ENCODE data around the gene GNAL.
A peak's percentile ranks its signal among the peaks of the same experiment; 100 is the strongest.
"Not testable (repeated sequence)": the region's sequence is repeated elsewhere in the genome, so short reads cannot be mapped to it uniquely, and the experiment has no call there.

GNAL gene

DNA sequence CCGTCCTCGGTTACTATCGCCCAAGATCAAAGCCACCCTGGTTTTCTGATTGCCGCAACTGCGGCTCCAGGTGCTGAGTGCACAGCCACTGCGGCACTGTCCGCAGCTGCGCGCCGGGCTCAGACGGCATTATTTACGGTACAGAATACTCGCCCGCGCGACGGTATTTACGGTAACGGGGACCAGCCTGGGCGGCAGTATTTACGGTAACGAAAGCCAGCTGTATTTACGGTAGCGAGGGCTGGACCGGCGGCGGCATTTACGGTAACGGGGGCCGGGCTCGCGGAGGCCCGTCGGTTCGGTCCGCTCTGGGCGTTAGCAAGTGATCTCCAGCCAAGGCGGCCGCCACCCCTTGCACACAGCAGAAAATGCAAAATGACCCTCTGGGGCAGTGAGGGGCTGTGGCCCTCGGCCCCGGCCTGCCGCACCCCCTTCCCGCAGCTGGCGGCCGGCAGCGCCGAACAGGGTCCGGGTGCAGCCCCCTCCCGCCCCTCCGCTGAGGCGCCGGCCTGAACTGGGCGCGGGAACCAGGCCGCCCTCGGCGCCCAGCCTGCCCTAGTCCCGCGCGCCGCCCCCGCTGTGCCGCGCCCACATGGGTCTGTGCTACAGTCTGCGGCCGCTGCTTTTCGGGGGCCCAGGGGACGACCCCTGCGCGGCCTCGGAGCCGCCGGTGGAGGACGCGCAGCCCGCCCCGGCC lies at the start of gene GNAL:
Gene GNAL, plus strand, starts transcription at position 293 of the 697 bp plus-strand sequence. Its CDS starts 300 bp downstream, at position 593.
- peak; percentile 82 for DNase-seq (ENCODE audit: low spot score)

DNA sequence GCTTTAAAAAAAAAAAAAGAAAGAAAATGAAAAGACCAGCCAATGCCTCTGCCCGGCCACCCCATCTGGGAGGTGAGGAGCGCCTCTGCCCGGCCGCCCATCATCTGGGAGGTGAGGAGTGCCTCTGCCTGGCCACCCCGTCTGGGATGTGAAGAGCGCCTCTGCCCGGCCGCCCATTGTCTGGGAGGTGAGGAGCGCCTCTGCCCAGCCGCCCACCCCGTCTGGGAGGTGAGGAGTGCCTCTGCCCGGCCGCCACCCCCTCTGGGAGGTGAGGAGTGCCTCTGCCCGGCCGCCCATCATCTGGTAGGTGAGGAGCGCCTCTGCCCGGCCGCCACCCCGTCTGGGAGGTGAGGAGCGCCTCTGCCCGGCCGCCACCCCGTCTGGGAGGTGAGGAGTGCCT lies 41.8 kb upstream of the GNAL start:
- DNase-seq (ENCODE audit: low spot score) = not testable (repeated sequence)

DNA sequence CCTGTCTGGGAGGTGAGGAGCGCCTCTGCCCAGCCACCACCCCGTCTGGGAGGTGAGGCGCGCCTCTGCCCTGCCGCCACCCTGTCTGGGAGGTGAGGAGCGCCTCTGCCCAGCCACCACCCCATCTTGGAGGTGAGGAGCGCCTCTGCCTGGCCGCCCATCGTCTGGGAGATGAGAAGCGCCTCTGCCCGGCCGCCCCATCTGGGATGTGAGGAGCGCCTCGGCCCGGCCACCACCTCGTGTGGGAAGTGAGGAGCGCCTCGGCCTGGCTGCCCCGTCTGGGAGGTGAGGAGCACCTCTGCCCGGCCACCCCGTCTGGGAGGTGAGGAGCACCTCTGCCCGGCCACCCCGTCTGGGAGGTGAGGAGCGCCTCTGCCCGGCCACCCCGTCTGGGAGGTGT lies 41.3 kb upstream of the GNAL start:
- DNase-seq (ENCODE audit: low spot score) = not testable (repeated sequence)

DNA sequence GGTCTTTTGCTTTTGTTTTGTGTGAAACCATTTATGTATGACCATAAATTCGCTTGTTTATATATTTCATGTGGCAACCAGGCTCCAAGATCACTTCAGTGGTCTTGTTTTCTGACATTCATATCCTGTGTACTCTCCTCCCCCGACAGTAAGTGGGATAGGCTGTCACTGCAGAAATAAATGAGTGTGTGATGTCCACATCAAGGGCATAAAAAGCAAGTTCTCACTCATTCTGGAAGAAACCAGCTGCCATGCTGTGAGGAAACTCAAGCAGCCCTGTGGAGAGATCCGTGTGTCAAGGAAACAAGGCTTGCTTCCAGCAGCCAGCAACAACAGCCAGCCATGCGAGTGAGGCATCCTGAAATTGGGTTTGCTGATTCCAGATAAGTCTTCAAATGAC lies 39.2 kb upstream of the GNAL start:
- DNase-seq (ENCODE audit: low spot score) = no peak

DNA sequence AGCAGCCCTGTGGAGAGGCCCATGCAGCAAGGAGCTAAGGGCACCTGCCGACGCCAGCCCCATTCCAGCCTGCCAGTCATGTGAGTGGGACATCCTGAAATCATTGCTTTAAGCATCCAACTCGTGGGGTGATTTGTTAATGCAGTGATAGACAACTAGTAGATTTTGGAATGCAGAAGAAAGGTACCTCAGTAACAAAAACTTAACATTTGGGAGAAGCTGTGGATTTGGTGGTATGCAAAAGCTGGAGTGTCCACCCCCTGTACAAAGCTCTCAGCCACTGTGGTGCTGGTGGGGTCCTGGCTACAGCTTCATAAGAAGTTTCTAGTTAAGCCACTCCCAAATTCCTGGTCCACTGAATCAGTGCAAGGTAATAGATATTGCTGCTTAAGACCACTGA lies 37.2 kb upstream of the GNAL start:
- no peak for DNase-seq (ENCODE audit: low spot score)

DNA sequence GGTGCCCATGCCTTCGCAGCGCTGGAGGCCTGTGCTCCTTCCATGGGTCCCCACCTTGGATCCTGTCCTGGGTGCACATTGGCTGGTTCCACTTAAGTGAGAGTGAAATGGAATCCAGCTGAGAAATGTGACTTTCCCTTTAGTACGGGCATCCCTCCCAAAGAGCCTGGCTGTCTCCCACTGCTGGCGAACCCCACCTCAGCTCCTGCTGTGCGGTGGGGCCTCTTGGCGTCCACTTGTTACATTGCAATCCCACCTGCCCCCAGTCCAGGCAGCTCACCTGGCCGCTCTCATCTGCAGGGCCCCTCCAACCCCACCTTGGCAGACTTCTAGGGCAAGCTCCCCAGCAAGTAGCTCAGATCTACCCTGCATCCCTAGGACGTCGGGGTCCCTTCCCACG lies 35.5 kb upstream of the GNAL start:
- no peak for DNase-seq (ENCODE audit: low spot score)

- peak; percentile 88 for DNase-seq (ENCODE audit: low spot score)
Measured at GRCh38 chr18:11654736-11655605, 34.1 kb upstream of the GNAL start.

DNA sequence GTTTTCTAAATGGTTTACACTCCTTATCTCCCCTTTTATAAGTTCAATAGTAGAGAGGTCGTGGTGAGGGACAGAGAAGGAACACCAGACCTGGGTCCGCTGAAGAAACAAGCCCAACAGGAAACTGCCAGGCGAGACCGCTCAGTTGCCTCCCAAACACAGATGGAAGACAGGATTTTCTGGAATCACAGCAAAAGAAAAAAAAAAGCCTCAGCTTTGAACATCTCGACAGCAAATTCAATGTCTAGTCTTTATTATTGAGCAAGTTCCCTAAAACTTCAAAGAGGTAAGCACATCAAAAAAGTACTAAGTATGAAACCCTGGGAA lies 33.5 kb upstream of the GNAL start:
- DNase-seq (ENCODE audit: low spot score) = no peak

- no peak for DNase-seq (ENCODE audit: low spot score)
Measured at GRCh38 chr18:11657152-11657551, 31.9 kb upstream of the GNAL start.

DNA sequence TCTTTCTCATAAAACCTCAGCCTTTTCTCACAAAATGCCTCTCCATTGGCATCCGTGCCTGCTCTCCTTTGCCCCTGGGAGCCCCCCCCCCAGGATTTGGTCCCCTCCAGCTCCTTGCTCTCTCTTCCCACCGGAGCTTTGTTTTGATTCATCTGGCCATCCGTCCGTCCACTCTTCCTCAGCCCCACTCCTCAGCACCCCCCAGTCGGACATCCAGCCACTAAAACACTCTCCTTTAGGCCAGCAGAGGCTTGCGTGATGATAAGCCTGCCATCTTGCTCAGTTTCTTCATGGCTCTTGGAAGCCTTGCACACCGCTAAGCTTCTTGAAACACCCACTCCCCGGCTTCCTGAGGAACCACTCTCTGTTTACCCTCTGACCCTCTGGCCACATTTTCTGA lies 31.5 kb upstream of the GNAL start:
- no peak for DNase-seq (ENCODE audit: low spot score)

GRCh38 chr18:11658019-11658418 lies 31.0 kb upstream of the GNAL start:
- DNase-seq (ENCODE audit: low spot score) = no peak

DNA sequence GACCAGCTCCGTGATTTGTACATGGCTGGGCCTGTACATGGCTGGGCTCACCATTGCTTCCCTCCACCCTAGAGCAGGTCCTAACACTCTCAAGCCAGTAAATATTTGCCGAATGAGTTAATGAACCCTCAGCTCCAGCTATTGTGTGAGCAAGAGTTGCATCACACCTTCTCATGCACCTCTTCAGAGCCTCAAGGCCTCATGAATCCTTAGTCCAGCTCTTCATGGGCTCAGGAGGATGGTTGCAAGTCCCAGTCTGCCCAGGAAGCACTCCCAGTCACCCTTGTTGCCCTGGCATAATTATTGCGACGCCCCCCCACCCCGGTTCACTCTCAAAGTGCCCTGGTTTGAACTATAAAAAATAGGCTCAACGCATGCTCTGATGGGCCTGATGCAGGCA lies 30.1 kb upstream of the GNAL start:
- no peak for DNase-seq (ENCODE audit: low spot score)

DNA sequence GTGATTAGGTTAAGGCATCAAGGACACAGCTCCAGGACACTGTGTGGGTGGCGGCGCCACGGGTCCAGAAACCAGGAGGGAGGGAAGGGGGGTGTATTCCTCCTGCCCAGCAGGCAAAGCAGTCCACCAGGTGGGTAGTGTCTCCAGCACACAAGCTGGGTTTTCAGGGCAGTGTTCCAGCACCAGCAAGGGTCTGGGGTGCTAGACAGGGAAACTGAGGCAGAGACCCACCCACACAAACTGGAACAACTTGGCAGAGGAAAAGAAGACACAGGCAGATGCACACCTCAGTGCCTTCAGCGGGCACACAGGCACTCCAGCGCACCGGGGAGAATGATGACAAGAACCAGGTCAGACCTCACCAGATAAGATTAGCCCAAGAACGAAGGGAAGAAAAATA lies 28.4 kb upstream of the GNAL start:
- DNase-seq (ENCODE audit: low spot score) = no peak

GRCh38 chr18:11661430-11661829 lies 27.6 kb upstream of the GNAL start:
- no peak for DNase-seq (ENCODE audit: low spot score)

- DNase-seq (ENCODE audit: low spot score) = no peak
Measured at GRCh38 chr18:11663439-11664029, 25.5 kb upstream of the GNAL start.

GRCh38 chr18:11664286-11664685 lies 24.8 kb upstream of the GNAL start:
- DNase-seq (ENCODE audit: low spot score) = no peak

GRCh38 chr18:11665146-11665545 lies 23.9 kb upstream of the GNAL start:
- DNase-seq (ENCODE audit: low spot score) = no peak

DNA sequence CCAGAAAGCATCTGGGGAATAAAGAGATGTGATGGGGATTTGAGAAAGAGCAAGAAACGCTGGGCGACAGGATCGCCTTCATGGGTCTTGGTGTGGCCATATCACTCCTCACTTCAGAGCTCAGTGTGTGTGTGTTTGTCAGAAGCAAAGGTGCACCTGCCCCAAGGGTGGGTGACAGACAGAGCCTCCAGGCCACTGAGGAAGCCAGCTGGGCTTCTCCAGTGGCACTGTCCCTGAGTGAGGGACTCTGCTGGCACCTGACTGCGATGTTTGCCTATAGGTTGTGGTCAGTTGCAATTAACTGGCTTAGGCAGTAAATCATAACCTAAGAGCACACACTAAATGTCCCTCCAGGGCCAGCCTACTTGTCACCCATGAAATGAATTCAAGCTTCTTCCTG lies 23.5 kb upstream of the GNAL start:
- DNase-seq (ENCODE audit: low spot score) = no peak

DNA sequence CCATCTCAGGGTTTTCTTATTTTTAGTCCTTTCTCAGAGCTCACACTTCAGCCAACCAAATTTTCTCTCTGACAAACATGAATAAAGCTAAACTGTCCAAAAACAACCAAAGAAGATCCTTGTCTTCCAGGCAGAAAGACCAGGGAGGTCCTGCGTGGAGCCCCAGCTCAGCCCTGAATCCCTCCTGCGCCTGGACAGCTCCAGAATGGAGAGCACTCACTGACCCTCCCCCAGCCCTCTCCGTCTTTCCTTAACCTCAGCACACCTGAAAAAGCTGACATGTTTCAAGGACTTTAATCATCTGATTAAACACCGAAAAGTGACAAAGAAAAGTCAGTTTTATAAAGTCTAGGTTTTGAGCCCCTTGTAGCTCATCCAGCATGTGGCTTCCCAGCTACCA lies 22.9 kb upstream of the GNAL start:
- no peak for DNase-seq (ENCODE audit: low spot score)

DNA sequence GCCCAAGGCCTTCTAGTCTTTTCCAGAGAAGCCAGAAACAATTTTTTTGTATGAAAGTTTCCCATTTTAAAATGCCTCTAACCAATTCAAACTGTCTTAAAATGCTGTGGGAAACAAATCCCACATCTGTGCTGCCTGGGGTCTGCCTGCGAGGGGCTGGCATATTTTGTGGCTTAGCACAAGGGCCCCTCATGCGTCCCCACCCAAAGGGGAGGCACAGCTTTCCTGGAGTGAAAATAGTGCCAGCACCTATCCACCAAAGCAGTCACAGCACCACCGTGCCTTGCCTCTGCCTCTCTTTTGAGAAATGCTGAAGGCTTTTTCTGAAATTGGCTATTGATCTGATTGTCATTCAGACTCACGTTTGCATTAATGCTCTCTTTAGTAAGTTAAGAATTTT lies 22.2 kb upstream of the GNAL start:
- DNase-seq (ENCODE audit: low spot score) = no peak

GRCh38 chr18:11667578-11667977 lies 21.5 kb upstream of the GNAL start:
- no peak for DNase-seq (ENCODE audit: low spot score)

GRCh38 chr18:11668441-11669169 lies 20.5 kb upstream of the GNAL start:
- DNase-seq (ENCODE audit: low spot score) = no peak
